HG03442 (cell line): ENCODE data around the gene CEND1.

Experiments
- ATAC-seq: cut with Tn5 transposase; IDR thresholded peaks from one replicate; pipeline ENCODE4 v1.9.1; 2021; ENCODE audit warnings: mild to moderate bottlenecking, moderate library complexity; ENCODE audit not compliant: unreplicated experiment

The CEND1 gene

DNA sequence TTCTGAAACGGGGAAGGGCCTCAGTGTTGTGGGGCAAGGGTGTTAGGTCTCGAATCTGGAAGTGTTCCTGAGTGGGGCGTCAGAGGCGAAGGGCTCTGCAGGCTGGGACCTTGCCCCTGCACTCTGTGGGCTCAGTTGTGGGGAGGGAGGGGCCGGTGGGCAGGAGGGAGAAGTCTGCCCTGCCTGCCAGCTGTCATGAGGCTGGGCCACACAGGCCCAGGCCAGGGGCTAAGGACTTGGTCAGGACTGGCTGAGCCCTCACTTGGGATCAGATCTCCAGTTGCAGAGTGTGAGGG lies 38.0 kb upstream of the CEND1 start, which contains the start of gene CRACR2B:
CRACR2B (plus strand) TSS at position 23 of the 296 bp plus-strand sequence. CDS start 689 bp downstream, outside the sequence.
- ATAC-seq: no peak

DNA sequence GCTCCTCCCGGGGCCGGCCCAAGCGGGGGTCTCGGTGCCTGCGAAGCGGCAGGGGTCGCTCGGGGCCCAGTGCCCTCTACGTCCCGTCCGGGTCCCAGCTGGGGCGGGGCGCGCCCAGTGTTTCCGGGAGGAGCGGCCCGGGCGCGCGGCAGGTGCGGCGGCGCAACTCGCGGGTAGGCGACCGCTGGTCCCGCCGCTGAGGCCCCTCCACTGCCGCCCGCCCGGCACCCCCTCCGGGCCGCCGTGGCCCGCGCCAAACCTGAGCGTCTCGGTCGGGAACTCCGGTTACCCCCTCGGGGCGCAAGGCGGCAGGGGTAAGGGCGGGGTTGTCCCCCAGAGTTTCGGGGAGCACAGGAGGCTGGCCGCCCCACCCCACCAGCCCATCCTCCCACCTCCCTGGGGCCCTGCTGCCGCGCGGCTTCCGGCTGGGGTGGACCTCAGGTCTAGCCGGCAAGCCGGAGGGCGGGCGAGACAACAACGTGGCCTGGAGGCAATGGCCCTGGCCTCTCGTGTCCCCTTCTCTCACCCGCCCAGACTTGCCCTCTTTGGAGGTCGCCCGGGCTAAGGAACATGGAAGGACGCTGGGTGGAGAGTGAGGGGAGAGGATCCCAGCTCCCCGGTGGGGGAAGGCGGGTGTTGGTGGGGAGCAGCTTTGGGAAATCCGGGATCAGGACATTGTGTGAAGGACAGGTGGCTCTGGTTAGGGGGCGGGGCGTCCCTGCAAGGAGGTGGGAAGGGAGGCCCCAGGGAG lies 37.4 kb upstream of the CEND1 start:
- ATAC-seq: no peak

DNA sequence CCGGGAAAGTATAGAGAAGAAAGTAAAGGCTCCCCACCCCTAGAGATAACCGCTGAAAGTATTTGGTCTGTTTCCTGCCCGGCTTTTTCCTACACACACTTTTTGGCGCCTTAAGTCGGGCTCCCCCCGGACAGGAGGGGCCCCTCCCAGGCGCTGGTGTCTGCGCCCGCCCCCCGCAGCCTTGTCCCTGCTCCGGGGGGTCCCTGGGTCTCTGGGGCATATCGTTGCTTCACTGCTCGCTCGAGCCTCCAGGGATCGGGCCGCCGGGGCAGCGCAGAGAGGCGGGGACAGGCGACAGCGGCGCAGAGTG lies 36.9 kb upstream of the CEND1 start:
- no peak for ATAC-seq

DNA sequence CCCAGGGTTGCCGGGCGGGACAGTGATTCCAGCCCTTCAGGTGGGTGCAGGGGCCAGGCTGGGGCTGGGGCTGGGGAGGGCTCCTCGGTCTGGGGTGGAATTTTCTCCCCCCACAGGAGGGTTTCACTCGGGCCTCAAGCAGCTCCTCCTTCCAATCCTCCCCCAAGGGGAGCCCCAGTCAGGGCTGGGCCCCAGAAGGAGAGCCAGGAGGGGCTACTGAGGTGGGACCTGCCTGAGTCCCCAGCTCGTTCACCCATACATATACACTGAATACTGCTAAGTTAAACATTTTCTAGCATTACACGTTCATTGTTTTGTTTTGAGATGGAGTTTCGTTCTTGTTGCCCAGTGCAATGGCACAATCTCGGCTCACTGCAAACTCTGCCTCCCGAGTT lies 36.3 kb upstream of the CEND1 start:
- no peak for ATAC-seq

DNA sequence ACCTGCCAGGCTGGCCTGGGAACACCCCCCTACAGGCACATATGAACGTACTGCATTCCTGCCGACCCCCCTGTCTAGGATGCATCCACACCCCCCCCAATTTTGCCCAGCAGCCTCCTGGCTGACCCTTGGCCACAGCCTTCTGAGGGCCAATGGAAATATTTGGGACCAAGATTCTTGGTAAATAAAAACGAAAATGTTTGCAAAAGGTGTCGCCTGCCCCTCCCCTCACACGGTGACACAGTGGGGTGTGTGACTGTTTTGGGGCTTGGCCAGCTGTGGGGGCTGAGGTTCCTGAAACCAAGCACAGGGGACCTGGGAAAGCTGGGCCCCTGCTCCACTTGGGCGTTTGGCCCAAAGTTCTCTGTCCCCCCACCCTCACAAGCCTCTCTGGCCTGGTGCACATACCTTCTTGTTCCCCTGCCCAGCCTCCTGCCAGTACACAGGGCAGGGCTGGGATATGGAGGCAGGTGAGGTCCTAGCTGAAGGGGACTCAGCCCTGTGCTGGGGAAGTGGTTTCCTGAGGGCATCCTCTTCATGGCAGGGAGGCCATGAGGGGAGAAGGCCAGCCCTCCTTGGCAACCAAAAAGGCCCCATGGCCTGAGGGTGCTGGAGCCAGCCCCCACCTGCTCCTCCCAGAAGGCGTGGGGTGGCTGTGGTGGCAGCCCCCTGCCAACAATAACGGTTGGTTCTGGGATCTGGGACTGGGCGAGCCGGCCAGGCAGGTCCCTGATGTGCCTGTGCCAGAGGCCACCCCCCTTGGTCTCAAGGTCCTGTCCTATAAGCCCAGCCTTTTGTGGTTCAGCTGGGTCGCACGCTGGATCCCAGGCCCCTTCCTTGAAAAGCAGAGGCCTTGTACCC lies 35.7 kb upstream of the CEND1 start:
- no peak for ATAC-seq

DNA sequence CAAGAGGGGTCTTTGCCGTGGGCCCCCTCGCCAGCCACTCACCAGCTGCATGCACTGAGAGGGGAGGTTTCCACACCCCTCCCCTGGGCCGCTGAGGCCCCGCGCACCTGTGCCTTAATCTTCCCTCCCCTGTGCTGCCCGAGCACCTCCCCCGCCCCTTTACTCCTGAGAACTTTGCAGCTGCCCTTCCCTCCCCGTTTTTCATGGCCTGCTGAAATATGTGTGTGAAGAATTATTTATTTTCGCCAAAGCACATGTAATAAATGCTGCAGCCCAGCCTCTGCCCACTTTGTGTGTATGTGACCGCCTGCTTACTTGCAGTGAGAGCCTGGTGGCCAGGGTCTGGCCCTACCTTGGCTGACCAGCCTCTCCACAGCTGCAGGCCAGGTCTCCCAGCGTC lies 35.1 kb upstream of the CEND1 start:
- no peak for ATAC-seq

DNA sequence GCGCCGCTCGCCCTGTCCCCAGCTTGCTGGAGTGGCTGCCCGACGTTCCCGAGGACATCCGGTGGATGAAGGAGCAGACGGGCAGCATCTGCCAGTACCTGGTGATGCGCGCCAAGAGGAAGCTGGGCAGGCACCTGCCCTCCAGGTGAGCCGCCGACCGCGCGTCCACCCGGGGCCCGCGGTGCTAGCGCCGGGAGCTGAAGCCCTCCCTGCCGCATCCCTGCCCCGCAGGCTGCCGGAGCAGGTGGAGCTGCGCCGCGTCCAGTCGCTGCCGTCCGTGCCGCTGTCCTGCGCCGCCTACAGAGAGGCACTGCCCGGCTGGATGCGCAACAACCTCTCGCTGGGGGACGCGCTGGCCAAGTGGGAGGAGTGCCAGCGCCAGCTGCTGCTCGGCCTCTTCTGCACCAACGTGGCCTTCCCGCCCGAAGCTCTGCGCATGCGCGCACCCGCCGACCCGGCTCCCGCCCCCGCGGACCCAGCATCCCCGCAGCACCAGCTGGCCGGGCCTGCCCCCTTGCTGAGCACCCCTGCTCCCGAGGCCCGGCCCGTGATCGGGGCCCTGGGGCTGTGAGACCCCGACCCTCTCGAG lies 34.5 kb upstream of the CEND1 start:
- ATAC-seq: no peak

DNA sequence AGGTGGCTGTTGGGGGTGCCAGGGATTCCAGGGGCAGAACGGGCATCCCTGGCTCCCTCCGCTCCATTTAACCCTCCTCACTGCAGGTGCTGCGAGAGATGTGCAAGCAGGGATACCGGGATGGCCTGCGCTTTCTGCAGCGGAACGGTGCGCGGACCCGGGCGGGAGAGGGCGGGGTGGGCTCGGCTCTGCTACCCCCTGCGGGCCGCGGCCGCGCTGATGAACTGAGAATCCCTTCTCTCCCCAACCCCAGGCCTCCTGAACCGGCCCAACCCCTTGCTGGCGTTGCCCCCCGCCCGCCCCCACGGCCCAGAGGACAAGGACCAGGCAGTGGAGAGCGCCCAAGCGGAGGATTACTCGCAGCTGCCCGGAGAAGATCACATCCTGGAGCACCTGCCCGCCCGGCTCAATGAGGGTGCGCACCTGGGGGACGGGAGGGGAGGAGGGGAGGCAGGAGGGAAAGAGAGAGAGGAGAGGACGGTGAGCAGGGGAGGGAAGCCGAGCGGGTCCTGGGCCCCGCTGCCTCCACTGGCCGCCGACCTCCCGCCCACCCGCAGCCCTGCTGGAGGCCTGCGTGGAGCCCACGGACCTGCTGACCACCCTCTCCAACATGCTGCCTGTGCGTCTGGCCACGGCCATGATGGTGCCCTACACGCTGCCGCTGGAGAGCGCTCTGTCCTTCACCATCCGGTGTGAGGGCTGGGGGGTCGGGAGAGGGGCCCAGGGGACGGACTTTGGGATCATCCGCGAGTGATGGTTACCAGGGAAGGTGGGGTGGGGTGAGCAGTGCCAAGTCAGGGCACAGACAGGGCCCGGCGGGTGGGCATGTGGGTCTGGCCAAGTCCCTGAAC lies 33.8 kb upstream of the CEND1 start:
- no peak for ATAC-seq

DNA sequence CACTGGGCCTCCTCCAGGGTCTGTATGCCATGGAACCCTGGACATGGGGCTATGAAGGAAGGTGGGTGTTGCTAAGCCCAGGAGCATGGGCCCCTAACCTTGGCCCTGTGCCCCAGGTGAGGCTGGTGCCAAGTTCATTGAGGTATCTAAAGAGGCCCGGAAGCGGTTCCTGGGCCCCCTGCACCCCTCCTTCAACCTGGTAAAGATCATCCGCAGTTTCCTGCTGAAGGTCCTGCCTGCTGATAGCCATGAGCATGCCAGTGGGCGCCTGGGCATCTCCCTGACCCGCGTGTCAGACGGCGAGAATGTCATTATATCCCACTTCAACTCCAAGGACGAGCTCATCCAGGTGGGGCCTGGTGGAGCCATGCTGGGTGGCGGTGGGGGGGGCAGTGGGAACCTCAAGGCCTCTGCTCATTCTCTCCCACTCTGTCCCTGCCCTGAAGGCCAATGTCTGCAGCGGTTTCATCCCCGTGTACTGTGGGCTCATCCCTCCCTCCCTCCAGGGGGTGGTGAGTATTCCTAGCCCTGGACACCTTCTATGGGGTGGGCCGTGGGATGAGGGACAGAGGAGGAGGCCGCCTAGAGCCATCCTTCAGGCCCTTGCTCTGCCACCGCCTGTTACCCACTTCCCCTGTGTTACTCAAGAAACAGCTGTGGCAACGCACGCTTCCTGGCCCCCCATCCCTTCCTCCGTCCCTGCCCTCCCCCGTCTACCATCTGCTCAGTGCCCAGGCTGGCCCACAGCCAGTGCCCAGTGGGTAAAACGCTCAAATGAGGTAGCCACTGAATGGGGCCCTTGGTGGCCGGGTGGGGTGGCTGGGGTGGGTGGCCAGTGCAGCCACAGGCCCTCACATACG lies 31.9 kb upstream of the CEND1 start:
- no peak for ATAC-seq

DNA sequence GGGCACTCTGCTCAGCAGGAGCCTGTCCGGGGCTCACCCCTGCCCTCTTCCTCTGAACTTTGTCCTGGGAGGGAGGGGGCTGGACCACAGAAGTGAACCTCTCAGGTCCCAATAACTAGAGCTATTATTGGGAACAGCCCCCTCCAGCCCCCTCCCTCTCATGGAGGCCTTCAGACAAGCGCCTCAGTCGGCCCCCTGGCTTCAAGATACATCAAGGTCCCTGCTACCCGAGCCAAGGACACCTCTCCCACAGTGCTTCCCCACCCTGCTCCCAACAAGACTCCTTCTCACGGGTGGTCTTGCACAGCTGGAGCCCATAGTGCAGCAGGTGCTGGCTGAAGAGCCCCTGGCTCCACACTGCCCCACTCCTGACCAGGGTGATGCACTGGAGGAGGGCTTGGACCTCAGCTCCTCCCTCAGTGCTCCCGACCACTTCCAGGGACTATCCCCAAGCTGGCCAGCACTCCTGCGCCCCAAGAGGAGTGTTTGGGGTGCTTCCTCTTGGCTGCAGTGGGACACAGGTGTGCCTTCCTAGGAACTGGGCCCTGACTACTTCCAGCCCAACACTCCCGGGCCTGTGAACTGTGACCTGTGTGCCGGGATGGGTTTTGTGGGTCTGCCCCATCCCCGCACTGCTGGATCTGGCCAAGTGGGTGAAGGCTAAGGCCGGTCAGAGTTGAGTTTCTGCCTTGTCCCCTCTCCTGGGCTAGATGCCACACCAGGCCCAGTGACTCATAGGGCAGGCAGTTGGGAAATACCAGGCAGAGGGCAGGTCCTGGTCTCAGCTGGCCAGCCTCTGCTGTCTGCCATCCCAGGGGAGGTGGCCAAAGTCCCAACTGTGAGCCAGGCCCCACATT lies 31.0 kb upstream of the CEND1 start:
- ATAC-seq: no peak

DNA sequence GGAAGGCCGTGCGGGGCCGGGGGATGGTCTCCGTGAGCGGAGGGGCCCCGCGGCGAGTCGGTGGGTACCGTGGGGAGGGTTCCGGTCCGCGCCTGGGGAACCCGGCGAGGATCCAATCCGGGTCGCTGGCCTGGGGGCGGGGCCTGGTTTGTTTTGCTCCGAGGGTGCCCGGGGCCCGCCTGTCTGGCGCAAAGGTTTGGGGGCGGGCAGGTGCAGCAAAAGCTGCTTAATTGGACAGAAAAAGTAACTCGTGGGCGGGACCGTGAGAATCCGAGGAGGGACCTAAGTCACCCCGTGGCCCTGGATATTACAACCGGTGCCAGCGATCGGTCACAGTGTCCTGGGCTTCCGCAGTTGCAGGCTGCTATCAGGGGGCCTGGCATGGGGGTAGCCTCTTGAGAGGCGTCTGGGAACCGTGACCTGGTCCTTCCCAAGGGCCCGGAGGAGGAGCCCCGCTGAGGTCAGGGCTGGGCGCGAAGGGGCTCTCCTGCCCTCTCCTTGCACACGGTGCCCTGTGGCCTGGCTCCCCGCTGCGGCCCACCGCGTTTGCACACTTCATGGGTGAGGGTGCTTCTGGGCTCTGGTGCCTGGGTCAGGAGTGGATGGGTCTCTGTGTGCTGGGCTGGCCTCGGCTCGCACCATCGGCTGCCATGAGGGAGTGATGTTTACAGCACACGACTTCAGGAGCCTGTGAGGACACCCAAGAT lies 30.2 kb upstream of the CEND1 start:
- peak; percentile 53 for ATAC-seq

DNA sequence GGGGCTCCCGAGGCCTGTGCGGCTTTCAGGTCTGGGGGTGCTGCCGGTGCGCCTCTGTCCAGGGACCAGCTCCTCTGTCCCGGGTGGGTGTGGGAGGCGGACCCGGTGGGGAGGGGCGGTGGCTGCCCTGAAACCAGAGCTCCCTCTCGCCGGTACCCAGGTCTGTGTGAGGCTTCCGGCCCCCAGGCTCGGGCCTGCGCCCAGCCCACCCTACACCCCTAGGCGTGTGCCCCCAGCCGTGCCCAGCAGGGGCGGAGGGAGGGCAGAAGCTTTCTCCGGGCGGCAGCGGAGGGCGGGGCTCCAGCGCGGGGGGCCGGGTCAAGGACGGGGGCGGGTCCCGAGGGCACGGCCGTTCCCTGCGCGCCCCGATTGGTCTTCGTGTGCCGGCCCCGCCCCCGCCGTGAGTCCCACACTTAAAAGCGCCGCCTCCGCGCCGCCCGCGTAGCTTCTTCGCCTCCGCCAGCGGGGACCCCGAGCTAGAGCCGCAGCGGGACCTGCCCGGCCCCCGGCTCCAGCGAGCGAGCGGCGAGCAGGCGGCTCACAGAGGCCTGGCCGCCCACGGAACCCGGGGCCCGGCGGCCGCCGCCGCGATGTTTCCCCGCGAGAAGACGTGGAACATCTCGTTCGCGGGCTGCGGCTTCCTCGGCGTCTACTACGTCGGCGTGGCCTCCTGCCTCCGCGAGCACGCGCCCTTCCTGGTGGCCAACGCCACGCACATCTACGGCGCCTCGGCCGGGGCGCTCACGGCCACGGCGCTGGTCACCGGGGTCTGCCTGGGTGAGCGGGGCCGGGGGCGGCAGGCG lies 29.4 kb upstream of the CEND1 start:
- peak; percentile 48 for ATAC-seq

DNA sequence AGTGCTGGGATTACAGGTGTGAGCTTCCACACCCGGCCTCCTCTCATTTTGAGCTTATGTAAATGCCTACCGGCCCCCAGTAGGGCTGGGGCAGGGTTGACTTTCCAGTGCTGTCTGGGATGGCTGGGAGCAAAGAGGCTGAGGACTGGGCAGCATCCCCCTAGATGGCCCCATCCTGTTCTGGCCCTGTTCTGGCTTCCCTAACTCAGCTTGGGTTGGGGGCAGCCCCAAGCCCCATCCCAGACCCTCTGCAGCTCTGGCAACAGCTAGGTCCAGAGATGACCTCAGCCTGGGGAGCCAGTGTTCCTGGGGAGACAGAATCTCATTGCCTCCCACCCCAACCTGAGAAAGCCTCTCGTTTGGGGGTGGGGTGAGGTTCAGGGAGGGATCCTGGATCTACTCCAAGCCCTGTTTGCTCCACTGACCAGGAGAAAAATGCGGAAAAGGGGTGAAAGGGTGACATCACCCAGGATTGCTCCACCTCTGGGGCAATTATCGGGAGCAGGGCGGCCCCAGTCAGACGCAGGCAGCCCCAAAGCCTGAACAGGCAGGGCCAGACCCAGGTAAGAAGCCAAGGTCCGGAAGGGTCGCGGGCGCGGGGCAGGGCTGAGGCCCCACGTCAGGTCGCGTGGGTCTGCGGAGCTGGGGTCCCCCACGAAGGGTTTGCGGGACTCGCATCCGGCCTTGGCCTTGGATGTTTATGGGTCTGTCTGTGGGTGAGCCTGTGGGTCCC lies 28.7 kb upstream of the CEND1 start, which contains the start of gene PNPLA2:
PNPLA2 (plus strand) TSS at position 519 of the 733 bp plus-strand sequence. CDS start 805 bp downstream, outside the sequence.
- ATAC-seq: no peak

DNA sequence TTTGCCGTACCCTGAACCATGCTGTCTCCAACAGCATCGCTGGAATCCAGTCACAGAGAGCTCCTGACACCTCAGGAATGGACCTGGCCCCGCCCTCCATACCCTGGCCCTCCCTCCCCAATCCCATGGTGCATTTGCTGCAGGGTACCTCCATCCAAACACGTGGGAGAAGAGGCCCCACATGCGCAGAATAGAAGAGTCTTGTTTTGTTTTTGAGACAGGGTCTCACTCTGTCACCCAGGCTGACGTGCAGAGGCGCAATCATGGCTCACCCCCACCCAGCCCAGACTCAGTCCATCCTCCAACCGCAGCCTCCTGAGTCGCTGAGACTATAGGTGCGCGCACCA lies 26.5 kb upstream of the CEND1 start:
- ATAC-seq: no peak

DNA sequence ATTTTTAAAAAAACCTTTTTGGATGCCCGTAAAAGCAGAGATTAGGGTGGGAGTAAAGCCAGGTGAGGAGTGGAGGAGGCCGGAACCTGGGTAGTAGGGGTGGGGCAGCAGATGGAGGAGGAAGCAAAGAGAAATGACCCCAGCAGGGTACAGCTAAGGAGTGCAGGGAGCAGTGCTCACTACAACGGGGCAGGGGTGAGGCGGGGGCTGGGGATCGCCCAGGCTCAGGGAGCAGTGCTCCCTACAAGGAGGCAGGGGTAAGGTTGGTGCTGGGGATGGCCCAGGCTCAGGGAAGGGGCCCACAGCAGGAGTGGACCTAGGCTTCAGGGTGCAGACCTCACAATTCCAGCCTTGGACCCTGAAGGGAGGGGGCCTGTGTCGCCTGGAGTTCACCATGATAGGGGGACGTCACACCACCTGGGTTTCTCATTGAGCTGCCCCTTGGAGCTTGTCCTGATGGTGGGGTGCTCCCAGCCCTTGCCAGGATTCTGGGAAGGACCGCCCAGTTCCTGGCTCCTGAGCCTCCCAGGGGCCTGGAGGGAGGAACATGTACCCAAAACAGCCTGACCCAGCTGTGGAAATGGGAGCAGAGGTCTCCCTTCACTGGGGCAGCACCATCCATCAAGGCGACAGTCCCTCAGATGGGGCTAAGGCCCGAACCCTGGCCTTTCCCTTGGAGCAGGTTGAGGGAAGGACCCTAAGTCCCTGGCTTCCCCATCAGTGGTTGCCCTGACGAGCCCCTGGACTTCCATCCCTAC lies 26.0 kb upstream of the CEND1 start:
- ATAC-seq: no peak

DNA sequence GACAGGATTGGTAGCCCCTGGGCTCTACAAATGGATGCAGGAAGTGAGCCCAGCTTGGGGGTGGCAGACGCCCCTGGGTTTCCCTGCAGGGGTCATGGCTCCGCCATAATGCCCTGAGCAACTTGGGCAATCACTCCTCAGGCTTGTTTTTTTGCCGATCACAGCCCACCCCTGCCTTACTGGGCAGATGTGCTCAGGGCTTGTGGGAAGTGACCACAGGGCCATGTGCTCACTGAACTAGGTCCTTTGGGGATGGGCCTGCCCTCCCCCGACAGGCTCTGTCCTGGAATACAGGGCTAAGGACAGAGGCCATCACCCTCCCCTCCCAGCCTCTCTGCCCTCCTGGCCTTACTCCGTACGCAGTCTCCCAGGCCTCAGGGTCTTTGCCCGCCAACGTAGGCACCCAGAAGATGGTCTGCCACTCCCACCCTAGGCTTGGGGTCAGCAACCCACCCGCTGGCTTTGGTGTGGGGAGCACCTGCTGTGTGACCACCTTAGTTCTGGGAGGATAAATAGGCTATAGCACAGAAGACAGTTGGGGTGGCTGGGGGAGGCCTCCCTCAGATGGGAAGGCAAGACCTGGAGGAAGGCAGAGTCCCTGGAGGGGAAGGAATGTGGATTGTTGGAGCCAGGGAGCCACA lies 23.7 kb upstream of the CEND1 start:
- no peak for ATAC-seq
